ENCODE data around the gene LXN. TPM values are rescaled to one million over a fixed set of nuclear protein-coding genes. Genes with fewer than 3 reads are reported as not detected.

LXN gene
- total and polyA plus RNA-seq, 7 experiments from 2014 or later: 2.1 to 18.8 (median 6.7) TPM

DNA sequence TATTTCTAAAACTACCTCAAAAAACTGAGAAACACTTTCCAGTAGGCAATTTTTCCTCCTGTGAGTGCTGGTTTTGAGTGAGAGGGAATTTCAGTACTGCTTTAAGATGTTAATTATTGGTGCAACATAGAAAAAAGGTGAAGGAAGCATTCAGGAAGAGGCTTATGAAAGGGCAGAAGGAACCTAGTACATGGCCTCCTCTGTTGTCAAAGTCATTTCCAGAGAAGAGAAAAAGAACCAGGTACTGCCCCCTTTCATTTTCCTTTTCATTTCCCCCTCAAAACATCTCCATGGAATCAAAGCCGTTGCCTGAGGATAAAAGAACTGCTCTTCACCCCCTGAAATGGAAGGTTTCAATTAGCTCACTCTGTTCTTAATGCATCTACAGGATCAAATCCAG lies 40.0 kb upstream of the LXN start:
- no peak overlapping the region for H3K27ac ChIP-seq (ENCODE audit: low read depth, low read length)
- Mint-ChIP-seq H3K27me3 (no peaks in the 10 kb centered on the region), H3K9me3 (peaks cover 0 to 1% (median 0%) of the 10 kb centered on the region in 11 donors), H3K36me3 (peaks cover 4 to 49% (median 25%) of the 10 kb centered on the region in 5 donors), H3K4me1 (peaks cover 4 to 16% (median 8%) of the 10 kb centered on the region in 7 donors), H3K27ac (peak overlapping the region in 1 of 9 donors; percentile 69), H3K4me3 (no peak overlapping the region)
- ChIA-PET CTCF (no interaction called here), POLR2A (no interaction called here)
- intact Hi-C loops (cut with micrococcal nuclease): no loop called here
- no peaks in the 10 kb centered on the region for H3K9me3 ChIP-seq (ENCODE audit: control insufficient read depth in 2 of 3, low read length in 3 of 3)
- no peak overlapping the region for H3K4me3 ChIP-seq (ENCODE audit: low read length)
- ATAC-seq (no peak), DNase-seq (no peak)
- H3K4me1 ChIP-seq (ENCODE audit: control insufficient read depth in 2 of 2, insufficient read depth in 2 of 2, low read length in 2 of 2): no peaks in the 10 kb centered on the region
- peaks cover 0 to 34% (median 0%) of the 10 kb centered on the region in 3 experiments for H3K36me3 ChIP-seq (ENCODE audit: control insufficient read depth in 2 of 3, insufficient read depth in 3 of 3, low read length in 3 of 3)
- no peaks in the 10 kb centered on the region for H3K27me3 ChIP-seq (ENCODE audit: control insufficient read depth in 2 of 2, insufficient read depth in 2 of 2, low read length in 2 of 2)

DNA sequence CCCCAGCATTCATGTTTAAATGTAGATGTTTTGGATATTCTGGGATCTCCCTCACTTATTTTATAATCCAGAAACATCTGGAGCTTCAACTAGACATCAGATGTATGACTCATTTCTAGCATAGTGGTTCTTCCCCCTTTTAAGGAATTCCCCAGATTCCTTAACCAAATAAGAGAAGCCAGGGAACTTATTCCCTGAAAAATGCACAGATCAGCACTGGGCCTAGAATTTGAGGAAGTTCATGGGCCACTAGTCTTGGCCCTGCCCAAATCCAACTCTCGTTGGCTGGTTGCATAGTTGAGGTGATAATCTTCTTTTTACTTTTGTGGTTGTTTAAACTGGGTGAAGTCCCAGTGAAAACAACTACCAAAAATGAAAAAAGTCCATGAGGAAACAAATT lies 39.4 kb upstream of the LXN start:
- H3K4me1 ChIP-seq (ENCODE audit: control insufficient read depth in 2 of 2, insufficient read depth in 2 of 2, low read length in 2 of 2): no peaks in the 10 kb centered on the region
- Mint-ChIP-seq H3K36me3 (peaks cover 0 to 52% (median 24%) of the 10 kb centered on the region in 5 donors), H3K9me3 (peaks cover 0 to 1% (median 0%) of the 10 kb centered on the region in 11 donors), H3K27ac (no peak overlapping the region), H3K4me3 (no peak overlapping the region), H3K4me1 (peaks cover 0 to 16% (median 5%) of the 10 kb centered on the region in 7 donors), H3K27me3 (no peaks in the 10 kb centered on the region)
- H3K4me3 ChIP-seq (ENCODE audit: low read length): no peak overlapping the region
- intact Hi-C loops (cut with micrococcal nuclease): no loop called here
- ATAC-seq (no peak), DNase-seq (no peak)
- H3K36me3 ChIP-seq (ENCODE audit: control insufficient read depth in 2 of 3, insufficient read depth in 3 of 3, low read length in 3 of 3): peaks cover 0 to 39% (median 0%) of the 10 kb centered on the region in 3 experiments
- ChIA-PET POLR2A (no interaction called here), CTCF (no interaction called here)
- H3K9me3 ChIP-seq (ENCODE audit: control insufficient read depth in 2 of 3, low read length in 3 of 3): no peaks in the 10 kb centered on the region
- H3K27me3 ChIP-seq (ENCODE audit: control insufficient read depth in 2 of 2, insufficient read depth in 2 of 2, low read length in 2 of 2): no peaks in the 10 kb centered on the region
- no peak overlapping the region for H3K27ac ChIP-seq (ENCODE audit: low read depth, low read length)

DNA sequence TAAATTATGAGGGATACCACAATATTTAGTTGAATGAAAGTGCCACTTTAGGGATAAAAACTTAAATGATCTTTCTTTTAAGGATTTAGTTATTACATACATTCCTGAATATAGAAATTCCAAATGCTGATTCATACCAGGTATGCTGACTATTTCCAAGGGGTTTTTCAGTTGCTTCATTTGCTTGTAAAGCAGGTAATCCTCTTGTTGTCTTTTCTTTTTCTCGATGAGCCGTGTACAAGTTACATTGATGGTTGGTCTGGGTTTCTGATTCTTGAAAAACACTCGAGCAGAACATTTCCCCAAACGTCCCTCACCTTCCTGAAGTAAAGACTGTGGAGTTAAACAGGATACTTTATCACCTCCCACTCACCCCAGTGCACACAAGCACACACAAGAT lies 38.2 kb upstream of the LXN start:
- Histone ChIP-seq H3K27ac (ENCODE audit: low read depth, low read length) (no peak overlapping the region), H3K36me3 (ENCODE audit: control insufficient read depth in 2 of 3, insufficient read depth in 3 of 3, low read length in 3 of 3) (peaks cover 0 to 40% (median 0%) of the 10 kb centered on the region in 3 experiments), H3K9me3 (ENCODE audit: control insufficient read depth in 2 of 3, low read length in 3 of 3) (no peaks in the 10 kb centered on the region), H3K4me1 (ENCODE audit: control insufficient read depth in 2 of 2, insufficient read depth in 2 of 2, low read length in 2 of 2) (no peaks in the 10 kb centered on the region), H3K27me3 (ENCODE audit: control insufficient read depth in 2 of 2, insufficient read depth in 2 of 2, low read length in 2 of 2) (no peaks in the 10 kb centered on the region), H3K4me3 (ENCODE audit: low read length) (no peak overlapping the region)
- Mint-ChIP-seq H3K27ac (peak overlapping the region in 2 of 9 donors; percentile 29 to 69), H3K27me3 (no peaks in the 10 kb centered on the region), H3K4me3 (no peak overlapping the region), H3K36me3 (peaks cover 5 to 61% (median 32%) of the 10 kb centered on the region in 5 donors), H3K4me1 (peaks cover 4 to 16% (median 5%) of the 10 kb centered on the region in 7 donors), H3K9me3 (peaks cover 0 to 1% (median 0%) of the 10 kb centered on the region in 11 donors)
- ChIA-PET POLR2A (no interaction called here), CTCF (interaction anchor here (0.6 to 0.9 kb wide), 2 partner anchors 16 to 33 kb away, joined by 3 to 4 read pairs; no protein-coding TSS in a partner anchor)
- intact Hi-C loops (cut with micrococcal nuclease): no loop called here
- DNase-seq (no peak), ATAC-seq (no peak)

DNA sequence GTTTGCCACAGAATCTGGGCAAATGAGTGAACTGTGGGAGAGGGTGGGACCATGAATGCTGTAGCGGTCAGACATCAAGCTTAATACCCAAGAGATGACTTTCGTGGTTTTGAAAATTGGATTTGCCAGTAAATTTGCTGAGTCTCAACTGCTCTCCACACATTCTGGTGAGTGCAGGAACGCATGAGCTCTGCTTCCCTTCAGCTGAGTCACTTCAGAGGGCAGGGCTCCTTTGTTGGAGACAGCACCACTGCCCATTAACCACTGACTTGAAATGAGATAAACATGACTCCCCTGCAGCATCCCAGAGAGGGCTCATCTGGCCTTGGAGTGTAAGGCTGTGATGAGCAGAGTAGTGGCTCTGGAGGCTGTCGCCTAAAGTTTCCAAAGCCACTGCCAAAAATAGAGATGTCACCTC lies 37.2 kb upstream of the LXN start:
- Histone ChIP-seq H3K4me1 (ENCODE audit: control insufficient read depth in 2 of 2, insufficient read depth in 2 of 2, low read length in 2 of 2) (no peaks in the 10 kb centered on the region), H3K9me3 (ENCODE audit: control insufficient read depth in 2 of 3, low read length in 3 of 3) (no peaks in the 10 kb centered on the region), H3K36me3 (ENCODE audit: control insufficient read depth in 2 of 3, insufficient read depth in 3 of 3, low read length in 3 of 3) (peaks cover 0 to 41% (median 0%) of the 10 kb centered on the region in 3 experiments), H3K4me3 (ENCODE audit: low read length) (no peak overlapping the region), H3K27me3 (ENCODE audit: control insufficient read depth in 2 of 2, insufficient read depth in 2 of 2, low read length in 2 of 2) (no peaks in the 10 kb centered on the region), H3K27ac (ENCODE audit: low read depth, low read length) (no peak overlapping the region)
- Mint-ChIP-seq H3K27ac (no peak overlapping the region), H3K9me3 (no peaks in the 10 kb centered on the region), H3K27me3 (no peaks in the 10 kb centered on the region), H3K4me3 (no peak overlapping the region), H3K36me3 (peaks cover 5 to 63% (median 32%) of the 10 kb centered on the region in 5 donors), H3K4me1 (peaks cover 0 to 16% (median 4%) of the 10 kb centered on the region in 7 donors)
- CTCF ChIA-PET: interaction anchor here (0.6 kb wide), 1 partner anchor 160 kb away, joined by 6 read pairs; no protein-coding TSS in a partner anchor
- DNase-seq (no peak), ATAC-seq (no peak)
- POLR2A ChIA-PET: interaction anchor here (0.5 kb wide), 1 partner anchor 1933 kb away, joined by 4 read pairs; no protein-coding TSS in a partner anchor
- intact Hi-C loops (cut with micrococcal nuclease): no loop called here

DNA sequence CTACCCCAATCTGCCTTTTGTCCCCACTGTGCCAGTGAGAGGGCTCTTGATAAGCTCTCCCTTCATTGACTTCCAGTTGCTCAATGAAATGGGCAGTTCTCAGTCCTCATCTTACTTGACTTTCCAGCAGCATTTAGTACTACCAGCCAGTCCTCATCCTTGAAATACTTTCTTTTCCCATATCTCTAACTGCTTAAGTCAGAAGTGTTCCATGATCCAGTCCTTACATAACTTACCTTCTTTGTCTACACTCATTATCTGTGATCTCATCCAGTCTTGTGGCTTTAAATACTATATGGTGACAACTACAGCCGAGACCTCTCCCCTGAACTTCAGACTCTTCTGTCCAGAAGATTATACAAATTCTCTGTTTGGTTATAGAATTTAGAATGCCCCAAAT lies 31.1 kb upstream of the LXN start:
- Mint-ChIP-seq H3K36me3 (peaks cover 5 to 62% (median 20%) of the 10 kb centered on the region in 5 donors), H3K9me3 (no peaks in the 10 kb centered on the region), H3K27me3 (no peaks in the 10 kb centered on the region), H3K4me3 (no peak overlapping the region), H3K4me1 (peaks cover 7 to 26% (median 12%) of the 10 kb centered on the region in 7 donors), H3K27ac (peak overlapping the region in 3 of 9 donors; percentile 7 to 13 (median 11))
- H3K36me3 ChIP-seq (ENCODE audit: control insufficient read depth in 2 of 3, insufficient read depth in 3 of 3, low read length in 3 of 3): peaks cover 0 to 19% (median 0%) of the 10 kb centered on the region in 3 experiments
- H3K27ac ChIP-seq (ENCODE audit: low read depth, low read length): no peak overlapping the region
- no peaks in the 10 kb centered on the region for H3K27me3 ChIP-seq (ENCODE audit: control insufficient read depth in 2 of 2, insufficient read depth in 2 of 2, low read length in 2 of 2)
- POLR2A ChIA-PET: no interaction called here
- no peak for DNase-seq
- intact Hi-C loops (cut with micrococcal nuclease): no loop called here
- no peak for ATAC-seq
- H3K4me1 ChIP-seq (ENCODE audit: control insufficient read depth in 2 of 2, insufficient read depth in 2 of 2, low read length in 2 of 2): no peaks in the 10 kb centered on the region
- no peak overlapping the region for H3K4me3 ChIP-seq (ENCODE audit: low read length)
- CTCF ChIA-PET: no interaction called here
- no peaks in the 10 kb centered on the region for H3K9me3 ChIP-seq (ENCODE audit: control insufficient read depth in 2 of 3, low read length in 3 of 3)

DNA sequence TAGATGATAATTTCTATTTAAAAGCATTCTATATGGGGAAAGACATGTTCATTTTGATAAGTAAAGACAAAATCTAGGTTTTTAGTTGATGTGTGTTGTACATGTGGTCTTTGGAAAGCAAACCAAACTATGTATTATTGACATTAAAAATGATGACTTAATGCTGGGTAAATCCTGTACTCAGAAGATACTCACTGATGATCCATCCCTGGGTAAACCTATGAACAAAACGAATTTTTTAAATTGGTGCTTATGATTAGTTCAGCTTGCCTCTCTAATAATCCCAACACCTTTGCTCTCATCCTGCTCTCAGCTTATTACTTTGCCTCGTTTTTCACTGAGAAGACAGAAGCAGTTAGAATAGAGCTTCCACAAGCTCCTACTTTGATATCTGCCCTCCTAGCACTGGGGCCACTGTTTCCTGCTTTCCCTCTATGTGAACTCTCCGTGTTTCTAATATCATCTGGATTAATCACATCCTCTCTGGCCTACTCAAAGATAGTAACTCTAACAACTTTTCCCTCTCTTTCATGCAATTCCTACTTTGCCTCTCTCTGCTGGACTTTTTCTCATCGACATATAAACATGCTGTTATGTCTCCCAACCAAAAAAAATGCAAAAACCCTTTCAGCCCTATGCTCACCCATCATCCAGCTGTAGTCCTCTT lies 30.5 kb upstream of the LXN start:
- DNase-seq (no peak), ATAC-seq (no peak)
- ChIA-PET CTCF (no interaction called here), POLR2A (interaction anchor here (0.6 kb wide), 1 partner anchor 158 kb away, joined by 4 read pairs; no protein-coding TSS in a partner anchor)
- H3K4me1 Mint-ChIP-seq: peaks cover 7 to 26% (median 12%) of the 10 kb centered on the region in 7 donors
- H3K4me3 Mint-ChIP-seq: no peak overlapping the region
- Histone ChIP-seq H3K27me3 (ENCODE audit: control insufficient read depth in 2 of 2, insufficient read depth in 2 of 2, low read length in 2 of 2) (no peaks in the 10 kb centered on the region), H3K4me3 (ENCODE audit: low read length) (no peak overlapping the region), H3K9me3 (ENCODE audit: control insufficient read depth in 2 of 3, low read length in 3 of 3) (no peaks in the 10 kb centered on the region), H3K4me1 (ENCODE audit: control insufficient read depth in 2 of 2, insufficient read depth in 2 of 2, low read length in 2 of 2) (no peaks in the 10 kb centered on the region), H3K36me3 (ENCODE audit: control insufficient read depth in 2 of 3, insufficient read depth in 3 of 3, low read length in 3 of 3) (peaks cover 0 to 18% (median 0%) of the 10 kb centered on the region in 3 experiments), H3K27ac (ENCODE audit: low read depth, low read length) (no peak overlapping the region)
- H3K9me3 Mint-ChIP-seq: no peaks in the 10 kb centered on the region
- intact Hi-C loops (cut with micrococcal nuclease): no loop called here
- H3K27ac Mint-ChIP-seq: peak overlapping the region in 1 of 9 donors; percentile 5
- H3K36me3 Mint-ChIP-seq: peaks cover 5 to 59% (median 26%) of the 10 kb centered on the region in 5 donors
- H3K27me3 Mint-ChIP-seq: no peaks in the 10 kb centered on the region
